Left kidney (tissue), 8 donors: ENCODE measurements around the gene HTR1A. TPM values are rescaled to one million over a fixed set of nuclear protein-coding genes. Genes with fewer than 3 reads are reported as not detected.

ENCODE experiments used
- DNase-seq: peaks from one replicate; pipeline ENCODE4 v3.0.0-alpha.2; 2013
- long read RNA-seq, 8 donors: transcript quantifications; one replicate each; lab custom pipeline, GENCODE V29; 2026
- polyA plus RNA-seq: library from polyadenylated mRNA; unstranded; fragments of 120-200 nt; gene quantifications from one replicate; pipeline ENCODE4 v1.2.1, GENCODE V29; 2013; ENCODE audit not compliant: insufficient read length

The HTR1A gene
- polyA plus RNA-seq, result not detected
- long read RNA-seq, donor 1, result 0 reads
- long read RNA-seq, donor 2, result 0 reads
- long read RNA-seq, donor 3, result 0 reads
- long read RNA-seq, donor 4, result 0 reads
- long read RNA-seq, donor 5, result 0 reads
- long read RNA-seq, donor 6, result 0 reads
- long read RNA-seq, donor 7, result 0 reads
- long read RNA-seq, donor 8, result 0 reads

DNA sequence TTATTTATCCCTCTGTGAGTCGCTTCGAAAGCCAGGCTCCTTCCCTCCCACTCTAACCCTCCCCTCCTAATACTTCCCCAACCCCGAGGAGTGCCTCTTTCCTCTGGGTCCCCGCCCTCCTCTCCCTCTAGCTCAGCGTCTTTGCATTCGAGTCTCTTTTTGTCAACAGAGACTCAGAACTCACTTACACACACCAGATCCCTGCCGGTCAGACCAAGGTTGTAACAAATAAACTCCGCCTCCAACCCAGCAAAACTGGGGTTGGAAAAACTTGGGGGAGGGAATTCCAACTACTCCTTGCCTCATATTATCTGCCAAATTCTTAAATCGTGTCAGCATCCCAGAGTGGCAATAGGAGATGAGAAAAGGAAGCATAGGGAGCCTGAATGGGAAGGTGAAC lies at the start of gene HTR1A:
TSS of gene HTR1A (minus strand) at position 167 of the 400 bp plus-strand sequence. CDS start 726 bp downstream, outside the sequence.
- DNase-seq, result no peak

GRCh38 chr5:64003966-64004365 lies 41.7 kb upstream of the HTR1A start:
- DNase-seq, result no peak

GRCh38 chr5:64000096-64000495 lies 37.9 kb upstream of the HTR1A start:
- no peak for DNase-seq

DNA sequence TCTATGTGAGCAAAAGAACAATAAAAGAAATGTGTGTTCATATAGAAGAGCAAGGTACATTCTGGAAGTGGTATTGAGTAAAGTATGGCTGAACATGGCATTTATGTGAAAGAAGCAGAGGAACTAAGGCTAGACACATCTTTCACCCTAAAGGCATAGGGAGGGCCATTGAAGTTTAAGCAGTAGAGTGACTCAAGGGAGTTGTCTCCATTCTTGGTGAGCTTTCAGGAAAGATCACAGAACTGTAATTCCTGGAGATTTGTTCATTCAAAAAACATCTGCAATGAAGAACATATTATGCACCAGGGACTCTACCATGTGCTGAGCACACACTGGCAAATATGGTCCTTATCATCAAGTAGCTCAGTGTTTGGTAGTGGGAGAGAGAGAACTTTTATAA lies 24.8 kb upstream of the HTR1A start:
- DNase-seq, result no peak

GRCh38 chr5:63981864-63982263 lies 19.6 kb upstream of the HTR1A start:
- no peak for DNase-seq

DNA sequence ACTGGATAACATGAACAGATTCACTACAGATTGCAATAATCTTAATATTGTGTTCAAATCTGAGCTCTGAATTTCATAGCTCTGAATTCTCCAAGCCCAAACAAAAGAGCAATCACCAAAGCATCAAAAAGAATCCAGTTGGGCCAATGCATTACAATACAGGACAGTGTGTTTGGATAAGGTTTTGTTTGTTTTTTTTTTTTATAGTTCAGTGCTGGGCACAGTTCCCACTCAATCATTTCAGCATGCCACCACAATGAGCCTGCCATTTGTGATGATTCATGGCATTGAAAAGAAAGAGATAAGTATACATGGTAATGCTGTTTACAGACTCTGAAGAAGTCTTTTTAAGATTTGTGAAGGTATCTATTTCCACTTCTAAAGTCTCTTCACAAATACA lies 1.7 kb upstream of the HTR1A start:
- no peak for DNase-seq

GRCh38 chr5:63963080-63963735 lies 963 bp upstream of the HTR1A start:
- DNase-seq, result peak; percentile 85

GRCh38 chr5:63961598-63962161 lies 565 bp downstream of the HTR1A start:
- peak; percentile 17 for DNase-seq

DNA sequence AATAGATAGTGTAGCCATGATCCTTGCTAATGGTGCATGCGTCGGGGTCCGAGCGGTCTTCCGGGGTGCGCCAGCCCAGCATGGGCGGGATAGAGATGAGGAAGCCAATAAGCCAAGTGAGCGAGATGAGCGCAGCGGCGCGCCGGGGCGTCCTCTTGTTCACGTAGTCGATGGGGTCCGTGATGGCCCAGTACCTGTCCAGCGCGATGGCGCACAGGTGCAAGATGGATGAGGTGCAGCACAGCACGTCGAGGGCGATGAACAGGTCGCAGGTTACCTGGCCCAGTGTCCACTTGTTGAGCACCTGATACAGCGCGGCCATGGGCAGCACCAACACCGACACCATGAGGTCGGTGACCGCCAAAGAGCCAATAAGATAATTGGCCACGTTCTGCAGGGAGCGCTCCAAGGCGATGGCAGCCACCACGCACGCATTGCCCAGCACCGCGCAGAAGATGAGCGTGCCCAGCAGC lies 1.1 kb downstream of the HTR1A start:
- no peak for DNase-seq

DNA sequence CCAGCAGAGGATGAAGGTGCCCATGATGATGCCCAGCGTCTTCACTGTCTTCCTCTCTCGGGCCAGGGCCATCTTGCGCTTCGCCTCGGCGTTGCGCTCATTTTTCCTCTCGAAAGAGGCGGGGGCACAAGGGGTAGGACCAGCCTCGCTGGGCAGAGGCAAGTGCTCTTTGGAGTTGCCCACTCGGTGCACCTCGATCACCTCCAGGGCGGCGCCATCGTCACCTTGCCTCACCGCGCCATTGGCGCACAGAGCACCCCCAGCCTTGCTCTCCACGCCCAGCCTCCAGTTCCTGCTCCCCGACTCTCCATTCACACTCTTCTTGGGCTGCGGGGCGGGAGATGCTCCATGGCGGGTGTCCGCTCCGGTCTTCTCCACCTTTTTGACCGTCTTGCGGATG lies 1.6 kb downstream of the HTR1A start:
- no peak for DNase-seq

GRCh38 chr5:63959177-63959982 lies 2.9 kb downstream of the HTR1A start:
- DNase-seq, result peak; percentile 31

GRCh38 chr5:63958654-63959053 lies 3.6 kb downstream of the HTR1A start:
- DNase-seq, result no peak

DNA sequence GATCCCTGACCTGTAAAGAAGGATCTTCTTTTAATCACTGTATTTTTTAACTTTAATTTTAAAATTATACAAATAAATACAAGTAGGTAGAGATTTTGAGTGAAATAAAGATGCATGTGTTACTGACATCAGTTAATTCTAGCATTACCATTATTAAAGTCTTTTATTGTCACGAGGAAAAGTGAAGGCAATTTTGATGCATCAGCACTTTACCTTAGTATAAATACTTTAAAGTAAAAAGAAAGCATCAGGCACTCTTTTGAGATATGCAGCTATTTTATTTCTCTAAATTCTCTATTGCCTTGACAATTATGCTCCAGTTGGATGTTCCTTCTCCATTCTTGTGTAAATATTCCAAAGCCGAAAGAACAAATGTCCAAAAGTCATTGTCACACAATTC lies 4.6 kb downstream of the HTR1A start:
- DNase-seq, result no peak

GRCh38 chr5:63953217-63953616 lies 9.0 kb downstream of the HTR1A start:
- no peak for DNase-seq

DNA sequence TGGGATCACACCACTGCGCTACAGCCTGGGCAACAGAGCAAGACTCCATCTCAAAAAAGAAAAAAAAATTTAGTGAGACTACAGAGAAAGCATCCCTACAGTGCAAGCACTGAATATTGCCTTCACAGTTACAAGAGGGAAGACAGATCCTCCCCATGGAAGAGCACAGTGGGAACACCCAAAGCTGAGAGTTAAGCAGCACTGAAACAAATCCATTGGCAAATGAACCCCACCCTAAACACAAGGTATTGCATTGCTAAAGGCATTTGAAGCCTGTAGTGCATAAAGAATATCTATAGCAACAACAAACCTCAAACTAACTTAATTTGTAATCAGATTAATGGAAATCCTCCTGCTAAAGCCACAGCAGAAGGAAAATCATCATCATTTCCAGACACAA lies 27.1 kb downstream of the HTR1A start:
- DNase-seq, result no peak

GRCh38 chr5:63931836-63932235 lies 30.4 kb downstream of the HTR1A start:
- DNase-seq, result no peak

GRCh38 chr5:63928451-63928850 lies 33.8 kb downstream of the HTR1A start:
- no peak for DNase-seq

DNA sequence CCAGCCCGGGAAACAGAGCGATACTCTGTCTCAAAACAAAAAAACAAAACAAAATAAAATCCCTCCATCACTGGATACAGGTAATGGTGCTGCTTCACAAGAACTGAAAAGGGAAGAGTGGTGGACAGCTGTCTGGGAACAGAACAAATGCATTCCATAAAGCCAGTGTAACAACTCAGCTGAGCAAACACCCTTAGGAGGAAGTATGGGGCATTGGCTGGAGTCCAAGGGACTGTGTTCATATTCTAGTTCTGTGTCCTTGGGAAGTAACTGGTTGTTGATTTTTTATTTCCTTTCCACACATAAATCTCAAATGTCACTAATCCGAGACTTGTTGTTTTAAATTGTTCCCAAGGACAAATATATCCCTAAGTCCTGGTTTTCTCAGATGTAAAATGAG lies 38.3 kb downstream of the HTR1A start:
- DNase-seq, result no peak

GRCh38 chr5:63919763-63920478 lies 42.3 kb downstream of the HTR1A start:
- DNase-seq, result no peak

GRCh38 chr5:63916786-63917185 lies 45.5 kb downstream of the HTR1A start:
- no peak for DNase-seq

GRCh38 chr5:63911871-63912270 lies 50.4 kb downstream of the HTR1A start:
- DNase-seq, result no peak
